H1 (cell line): ENCODE measurements around the gene ZNF385B. TPM values are rescaled to one million over a fixed set of nuclear protein-coding genes. Genes with fewer than 3 reads are reported as not detected.

Source experiments
- CTCF ChIA-PET: fragments of 300-600 bp; sonication (Branson Sonifier 250); formaldehyde crosslinking; loops from one replicate; lab custom pipeline; 2021; ENCODE audit not compliant: partially characterized antibody; lab: Charles Lee
- POLR2A ChIA-PET: fragments of 300-600 bp; sonication (Branson Sonifier 250); formaldehyde crosslinking; loops from one replicate; lab custom pipeline; 2021; ENCODE audit warnings: inconsistent platforms; ENCODE audit not compliant: partially characterized antibody; lab: Charles Lee
- DNase-seq, 2 experiments: peaks; one replicate each; pipeline versions ENCODE4 v3.0.0 to v3.0.0-alpha.2; 2010 to 2022; ENCODE audit warnings: low spot score in 2 of 2, low read depth in 1 of 2, mixed read lengths in 1 of 2
- FAIRE-seq: peaks from 2 replicates; lab custom pipeline; 2011; peaks lifted over from hg19 to GRCh38; lab: Jason Lieb, UNC
- H2AFZ ChIP-seq: 2 replicates; pipeline ENCODE4 v1.8.1; 2012; ENCODE audit warnings: low read length, inconsistent platforms
- H2AK5ac ChIP-seq: 2 replicates; pipeline ENCODE4 v1.6.1; 2013; ENCODE audit warnings: low read depth, low read length
- H2BK120ac ChIP-seq: replicated peaks from 2 replicates; pipeline ENCODE3; 2013; ENCODE audit warnings: low read depth, low read length, inconsistent platforms
- H2BK12ac ChIP-seq: 2 replicates; pipeline ENCODE4 v1.6.1; 2013; ENCODE audit warnings: low read depth, low read length
- H2BK15ac ChIP-seq: 2 replicates; pipeline ENCODE4 v1.6.1; 2013; ENCODE audit warnings: low read length
- H2BK20ac ChIP-seq: 2 replicates; pipeline ENCODE4 v1.6.1; 2013; ENCODE audit warnings: low read length
- H2BK5ac ChIP-seq: 2 replicates; pipeline ENCODE4 v1.6.1; 2013; ENCODE audit warnings: low read depth, low read length
- H3K14ac ChIP-seq: 2 replicates; pipeline ENCODE4 v1.6.1; 2013; ENCODE audit warnings: inconsistent platforms; ENCODE audit not compliant: insufficient read length
- H3K18ac ChIP-seq: 2 replicates; pipeline ENCODE4 v1.6.1; 2013; ENCODE audit warnings: low read length; ENCODE audit errors: extremely low read depth
- H3K23ac ChIP-seq: 2 replicates; pipeline ENCODE4 v1.6.1; 2013; ENCODE audit warnings: inconsistent platforms; ENCODE audit not compliant: insufficient read length
- H3K23me2 ChIP-seq: 2 replicates; pipeline ENCODE4 v1.6.1; 2013; ENCODE audit warnings: low read depth, low read length
- H3K27ac ChIP-seq: 2 replicates; pipeline ENCODE4 v1.6.1; 2011; ENCODE audit warnings: low read depth, low read length, inconsistent platforms
- H3K27me3 ChIP-seq, 4 experiments: replicated peaks in 1 of 4; 1 replicate in 1 of 4; 2 replicates in 3 of 4; pipeline versions ENCODE4 v1.6.1 to v1.8.1; 2011 to 2013; ENCODE audit warnings: low read length in 3 of 4, mild to moderate bottlenecking in 3 of 4, inconsistent platforms in 2 of 4, mixed read lengths in 2 of 4, moderate library complexity in 1 of 4; ENCODE audit not compliant: control insufficient read depth in 3 of 4, insufficient read depth in 3 of 4; ENCODE audit errors: extremely low read depth in 1 of 4
- H3K36me3 ChIP-seq, 4 experiments: 2 replicates each; pipeline versions ENCODE4 v1.6.1 to v1.8.1; 2011 to 2013; ENCODE audit warnings: mild to moderate bottlenecking in 4 of 4, low read length in 3 of 4, moderate library complexity in 2 of 4, control low read depth in 1 of 4, inconsistent platforms in 1 of 4; ENCODE audit not compliant: insufficient read depth in 4 of 4, control insufficient read depth in 2 of 4
- H3K4ac ChIP-seq: replicated peaks from 2 replicates; pipeline ENCODE3; 2013; ENCODE audit warnings: low read length, low read depth, mixed read lengths, inconsistent platforms; ENCODE audit not compliant: insufficient read length
- H3K4me1 ChIP-seq, 4 experiments: replicated peaks in 1 of 4; 1 replicate in 1 of 4; 2 replicates in 3 of 4; pipeline versions ENCODE4 v1.6.1 to v1.8.1; 2011 to 2013; ENCODE audit warnings: low read length in 3 of 4, inconsistent platforms in 2 of 4, mixed read lengths in 1 of 4; ENCODE audit not compliant: insufficient read depth in 4 of 4, control insufficient read depth in 3 of 4
- H3K4me2 ChIP-seq, 2 experiments: 2 replicates each; pipeline versions ENCODE4 v1.6.1 to v1.8.1; 2011 to 2013; ENCODE audit warnings: low read depth in 2 of 2, low read length in 2 of 2, control low read depth in 1 of 2, inconsistent platforms in 1 of 2, mild to moderate bottlenecking in 1 of 2; ENCODE audit not compliant: insufficient read depth in 1 of 2
- H3K4me3 ChIP-seq, 4 experiments: fragments of 200-600, 300-600 bp in 1 of 4; sonication (generic), shearing (Covaris generic), sonication (Bioruptor Twin) in 1 of 4; 2 replicates each; pipeline versions ENCODE4 v1.5.1 to v1.8.1; 2011 to 2016; ENCODE audit warnings: low read length in 4 of 4, low read depth in 3 of 4, control low read depth in 2 of 4, inconsistent platforms in 2 of 4, mild to moderate bottlenecking in 2 of 4, mixed read lengths in 1 of 4, moderate library complexity in 1 of 4; ENCODE audit not compliant: insufficient read depth in 2 of 4; ENCODE audit errors: extremely low read depth in 1 of 4
- H3K56ac ChIP-seq: replicated peaks from 2 replicates; pipeline ENCODE3; 2013; ENCODE audit warnings: low read depth, mild to moderate bottlenecking, mixed read lengths, low read length, inconsistent platforms; ENCODE audit not compliant: insufficient read length
- H3K79me1 ChIP-seq: 2 replicates; pipeline ENCODE4 v1.6.1; 2013; ENCODE audit warnings: low read depth, low read length, control low read depth
- H3K79me2 ChIP-seq, 2 experiments: 2 replicates each; pipeline versions ENCODE4 v1.6.1 to v1.8.1; 2012 to 2013; ENCODE audit warnings: low read length in 2 of 2, mild to moderate bottlenecking in 2 of 2, inconsistent platforms in 1 of 2; ENCODE audit not compliant: insufficient read depth in 2 of 2, control insufficient read depth in 1 of 2
- H3K9ac ChIP-seq, 4 experiments: replicated peaks in 1 of 4; 1 replicate in 1 of 4; 2 replicates in 3 of 4; pipeline versions ENCODE4 v1.6.1 to v1.8.1; 2011 to 2013; ENCODE audit warnings: low read depth in 3 of 4, low read length in 3 of 4, control low read depth in 2 of 4, mild to moderate bottlenecking in 2 of 4, moderate library complexity in 2 of 4, inconsistent platforms in 1 of 4; ENCODE audit errors: extremely low read depth in 1 of 4
- H3K9me3 ChIP-seq, 2 experiments: 2 replicates each; pipeline versions ENCODE4 v1.6.1 to v1.8.1; 2012 to 2013; ENCODE audit warnings: mild to moderate bottlenecking in 2 of 2, moderate library complexity in 2 of 2, control low read depth in 1 of 2, inconsistent platforms in 1 of 2, low read depth in 1 of 2, low read length in 1 of 2, mixed read lengths in 1 of 2; ENCODE audit not compliant: insufficient read depth in 2 of 2
- H4K20me1 ChIP-seq, 2 experiments: replicated peaks in 1 of 2; 2 replicates each; pipeline versions ENCODE3 to v1.8.1; 2011 to 2013; ENCODE audit warnings: inconsistent platforms in 2 of 2, low read length in 2 of 2, mild to moderate bottlenecking in 1 of 2; ENCODE audit not compliant: insufficient read depth in 2 of 2, control insufficient read depth in 1 of 2
- H4K5ac ChIP-seq: 2 replicates; pipeline ENCODE4 v1.6.1; 2013; ENCODE audit warnings: low read length, low read depth, mixed read lengths, inconsistent platforms; ENCODE audit not compliant: insufficient read length
- H4K8ac ChIP-seq: 2 replicates; pipeline ENCODE4 v1.8.0; 2013; ENCODE audit warnings: mild to moderate bottlenecking, moderate library complexity, low read length, inconsistent platforms; ENCODE audit not compliant: insufficient read depth; ENCODE audit errors: extremely low read depth
- H4K91ac ChIP-seq: replicated peaks from 2 replicates; pipeline ENCODE3; 2013; ENCODE audit warnings: low read length, mixed read lengths, inconsistent platforms; ENCODE audit not compliant: insufficient read length
- ATF2 ChIP-seq: IDR thresholded peaks from 2 replicates; pipeline ENCODE4 v1.6.1; 2012; ENCODE audit warnings: low read length, inconsistent platforms
- ATF3 ChIP-seq: IDR thresholded peaks from 2 replicates; pipeline ENCODE4 v1.6.1; 2011; ENCODE audit warnings: low read depth, mild to moderate bottlenecking, low read length; ENCODE audit not compliant: insufficient read depth
- BRCA1 ChIP-seq: IDR thresholded peaks from 2 replicates; pipeline ENCODE4 v1.6.1; 2012; ENCODE audit warnings: low read depth, low read length, improper control_type of control experiment
- JUN ChIP-seq: IDR thresholded peaks from 2 replicates; pipeline ENCODE4 v1.6.1; 2011; ENCODE audit warnings: low read depth, mild to moderate bottlenecking, improper control_type of control experiment, low read length
- KDM5A ChIP-seq: fragments of 200-600 bp; IDR thresholded peaks from 2 replicates; pipeline ENCODE4 v1.7.1; 2012; ENCODE audit warnings: mild to moderate bottlenecking, low read length, inconsistent platforms, mixed read lengths
- SIX5 ChIP-seq: IDR thresholded peaks from 2 replicates; pipeline ENCODE4 v1.6.1; 2011; ENCODE audit warnings: mild to moderate bottlenecking, low read depth, low read length
- SP2 ChIP-seq: IDR thresholded peaks from 2 replicates; pipeline ENCODE4 v1.6.1; 2012; ENCODE audit warnings: mild to moderate bottlenecking, low read length, inconsistent platforms
- SP4 ChIP-seq: IDR thresholded peaks from 2 replicates; pipeline ENCODE4 v1.6.1; 2012; ENCODE audit warnings: low read length, inconsistent platforms
- WGBS, 2 experiments: shearing (Covaris generic) in 1 of 2; methylation state at CpG; one replicate each; pipeline versions ENCODE4 v1.1.6 to v1.1.7; 2013 to 2015; ENCODE audit warnings: low lambda C conversion rate in 2 of 2, mixed read lengths in 2 of 2, inconsistent platforms in 1 of 2, low coverage in 1 of 2, missing lambda C conversion rate in 1 of 2; ENCODE audit not compliant: insufficient replicate concordance in 2 of 2, insufficient coverage in 1 of 2, insufficient read length in 1 of 2; ENCODE audit errors: extremely low coverage in 1 of 2, missing lambda C conversion rate in 1 of 2; 5-methylcytosine and 5-hydroxymethylcytosine counted together
- polyA plus RNA-seq, 7 experiments: library from polyadenylated mRNA; depleted of rRNA in 3 of 7; stranded (reverse) in 5 of 7; unstranded in 2 of 7; fragments of >200 nt in 5 of 7; fragments of 200-250 nt in 2 of 7; gene quantifications; 1 replicate in 5 of 7; 2 replicates in 1 of 7; 4 replicates in 1 of 7; pipeline versions ENCODE4 v1.2.1 to v1.2.3, GENCODE V29; 2011 to 2013; ENCODE audit warnings: missing spikeins in 2 of 7, mixed read lengths in 2 of 7
- total RNA-seq: library from RNA; stranded (reverse); fragmentation: NEBNext Ultra II Directional; extraction: Animal tissue kit (Norgen Biotek cat#: 25700); gene quantifications from 2 replicates; pipeline ENCODE4 v1.2.1, GENCODE V29; 2021

The ZNF385B gene
- total and polyA plus RNA-seq, 2 of the 8 experiments (the other 6 are each of a cell fraction or from before 2014, with no cell fraction given): 1.1 to 3.7 TPM

GRCh38 chr2:179541586-179541985, 319.8 kb downstream of the ZNF385B start:
- no peaks in the 10 kb centered on the region for H3K27me3 ChIP-seq
- no peaks in the 10 kb centered on the region for H3K79me1 ChIP-seq
- H3K36me3 ChIP-seq: no peaks in the 10 kb centered on the region
- no peak overlapping the region for H4K91ac ChIP-seq
- H4K20me1 ChIP-seq: no peaks in the 10 kb centered on the region
- H2AFZ ChIP-seq: no peak overlapping the region
- no peak overlapping the region for H2AK5ac ChIP-seq
- no peak overlapping the region for H2BK120ac ChIP-seq
- H3K79me2 ChIP-seq: no peaks in the 10 kb centered on the region
- H4K8ac ChIP-seq: no peak overlapping the region
- no peak overlapping the region for H3K23ac ChIP-seq
- H3K9ac ChIP-seq: no peak overlapping the region
- peak; percentile 13 for FAIRE-seq
- no peak overlapping the region for H3K4me3 ChIP-seq
- peaks cover 0 to 4% (median 0%) of the 10 kb centered on the region in 4 experiments; a peak in 1 of 7 replicates for H3K4me1 ChIP-seq
- H3K14ac ChIP-seq: no peak overlapping the region
- 78% methylated on average over 4 of the region's 4 CpGs; no CpG with 5 or more reads in 1 of the 2 experiments for WGBS, 2 experiments
- H2BK12ac ChIP-seq: no peak overlapping the region
- no peak overlapping the region for H2BK5ac ChIP-seq
- H2BK15ac ChIP-seq: no peak overlapping the region
- H2BK20ac ChIP-seq: no peak overlapping the region
- ChIA-PET POLR2A (no interaction called here), CTCF (no interaction called here)
- H3K9me3 ChIP-seq: 0 out of 4 replicates have a peak, but pooled peaks cover 0 to 4% of the 10 kb centered on the region in 2 experiments
- H3K56ac ChIP-seq: no peak overlapping the region
- H3K23me2 ChIP-seq: no peaks in the 10 kb centered on the region
- no peak overlapping the region for H3K4me2 ChIP-seq
- H3K27ac ChIP-seq: no peak overlapping the region
- no peak overlapping the region for H3K18ac ChIP-seq
- no peak overlapping the region for H3K4ac ChIP-seq
- DNase-seq: no peak
- H4K5ac ChIP-seq: no peak overlapping the region
- TF ChIP-seq ATF3: no peak
- TF ChIP-seq KDM5A: no peak
- TF ChIP-seq BRCA1: no peak
- TF ChIP-seq JUN: no peak
- no peak for TF ChIP-seq SP2
- TF ChIP-seq SP4: no peak
- no peak for TF ChIP-seq SIX5
- no peak for TF ChIP-seq ATF2
